H9 (cell line): Measurements from ENCODE around the gene ZNF892. TPM values are rescaled to one million over a fixed set of nuclear protein-coding genes. Genes with fewer than 3 reads are reported as not detected.

Source experiments
- DNase-seq: peaks from one replicate; pipeline ENCODE4 v3.0.0-alpha.2; 2017
- H2AFZ ChIP-seq: one replicate; pipeline ENCODE4 v1.6.1; 2013; ENCODE audit warnings: mild to moderate bottlenecking, low read length, control low read depth, moderate library complexity
- H2AK5ac ChIP-seq: 2 replicates; pipeline ENCODE4 v1.6.1; 2013; ENCODE audit warnings: low read length, control low read depth, mixed read lengths; ENCODE audit not compliant: insufficient read length
- H2BK120ac ChIP-seq: one replicate; pipeline ENCODE4 v1.6.1; 2013; ENCODE audit warnings: low read depth, mild to moderate bottlenecking, low read length, control low read depth, inconsistent platforms; ENCODE audit not compliant: poor library complexity, severe bottlenecking
- H2BK12ac ChIP-seq: 2 replicates; pipeline ENCODE4 v1.6.1; 2013; ENCODE audit warnings: low read length, control low read depth, mixed read lengths, low read depth; ENCODE audit not compliant: insufficient read length
- H2BK15ac ChIP-seq: 2 replicates; pipeline ENCODE4 v1.6.1; 2013; ENCODE audit warnings: low read depth, low read length, control low read depth
- H2BK20ac ChIP-seq: one replicate; pipeline ENCODE4 v1.6.1; 2013; ENCODE audit warnings: low read depth, mild to moderate bottlenecking, low read length, control low read depth, inconsistent platforms; ENCODE audit not compliant: poor library complexity, severe bottlenecking
- H2BK5ac ChIP-seq: 2 replicates; pipeline ENCODE4 v1.6.1; 2013; ENCODE audit warnings: low read length, control low read depth, mixed read lengths; ENCODE audit not compliant: insufficient read length
- H3K14ac ChIP-seq: 2 replicates; pipeline ENCODE4 v1.6.1; 2013; ENCODE audit warnings: low read length, control low read depth; ENCODE audit not compliant: insufficient read depth
- H3K18ac ChIP-seq: 2 replicates; pipeline ENCODE4 v1.6.1; 2013; ENCODE audit warnings: low read depth, mild to moderate bottlenecking, mixed read lengths, low read length, control low read depth; ENCODE audit not compliant: insufficient read length
- H3K23ac ChIP-seq: 2 replicates; pipeline ENCODE4 v1.6.1; 2013; ENCODE audit warnings: low read length, control low read depth, mixed read lengths, low read depth; ENCODE audit not compliant: insufficient read length
- H3K23me2 ChIP-seq: 2 replicates; pipeline ENCODE4 v1.6.1; 2013; ENCODE audit warnings: low read depth, mild to moderate bottlenecking, mixed read lengths, low read length, control low read depth; ENCODE audit not compliant: insufficient read length, poor library complexity, severe bottlenecking
- H3K27ac ChIP-seq: 2 replicates; pipeline ENCODE4 v1.5.1; 2013; ENCODE audit warnings: low read length, control low read depth, mixed read lengths, low read depth; ENCODE audit not compliant: insufficient read length
- H3K27me3 ChIP-seq: 2 replicates; pipeline ENCODE4 v1.6.1; 2013; ENCODE audit warnings: low read length, control low read depth, inconsistent platforms; ENCODE audit not compliant: insufficient read depth
- H3K4ac ChIP-seq: 2 replicates; pipeline ENCODE4 v1.6.1; 2013; ENCODE audit warnings: low read depth, mild to moderate bottlenecking, control low read depth, inconsistent platforms, low read length, moderate library complexity
- H3K4me1 ChIP-seq: 2 replicates; pipeline ENCODE4 v1.6.1; 2013; ENCODE audit warnings: low read length, control low read depth, inconsistent platforms; ENCODE audit not compliant: insufficient read depth
- H3K4me2 ChIP-seq: 2 replicates; pipeline ENCODE4 v1.6.1; 2013; ENCODE audit warnings: low read length, control low read depth, mixed read lengths; ENCODE audit not compliant: insufficient read length, insufficient read depth
- H3K56ac ChIP-seq: 2 replicates; pipeline ENCODE4 v1.6.1; 2013; ENCODE audit warnings: low read depth, mild to moderate bottlenecking, mixed read lengths, low read length, control low read depth; ENCODE audit not compliant: insufficient read length
- H3K79me1 ChIP-seq: 2 replicates; pipeline ENCODE4 v1.6.1; 2013; ENCODE audit warnings: low read depth, mild to moderate bottlenecking, moderate library complexity, low read length, control low read depth, inconsistent platforms; ENCODE audit not compliant: insufficient read depth, poor library complexity, severe bottlenecking
- H3K79me2 ChIP-seq: 2 replicates; pipeline ENCODE4 v1.6.1; 2013; ENCODE audit warnings: low read length, control low read depth, inconsistent platforms; ENCODE audit not compliant: insufficient read depth
- H3K9ac ChIP-seq: 2 replicates; pipeline ENCODE4 v1.6.1; 2013; ENCODE audit warnings: low read length, control low read depth, mixed read lengths; ENCODE audit not compliant: insufficient read length; ENCODE audit errors: extremely low read depth
- H3K9me3 ChIP-seq: one replicate; pipeline ENCODE4 v1.6.1; 2013; ENCODE audit warnings: low read depth, low read length, inconsistent platforms; ENCODE audit not compliant: control insufficient read depth
- H3T11ph ChIP-seq: one replicate; pipeline ENCODE4 v1.6.1; 2013; ENCODE audit warnings: mild to moderate bottlenecking, low read length, control low read depth, inconsistent platforms
- H4K20me1 ChIP-seq: one replicate; pipeline ENCODE4 v1.6.1; 2013; ENCODE audit not compliant: control insufficient read depth, insufficient read length, insufficient read depth
- H4K5ac ChIP-seq: 2 replicates; pipeline ENCODE4 v1.6.1; 2013; ENCODE audit warnings: low read depth, mild to moderate bottlenecking, mixed read lengths, low read length, control low read depth; ENCODE audit not compliant: insufficient read length
- H4K8ac ChIP-seq: replicated peaks from 2 replicates; pipeline ENCODE4 v1.6.1; 2013; ENCODE audit warnings: low read length, control low read depth, mixed read lengths, low read depth; ENCODE audit not compliant: insufficient read length
- H4K91ac ChIP-seq: 2 replicates; pipeline ENCODE4 v1.6.1; 2013; ENCODE audit warnings: low read depth, mild to moderate bottlenecking, moderate library complexity, mixed read lengths, low read length, control low read depth; ENCODE audit not compliant: insufficient read length
- H3K27ac Mint-ChIP-seq, 3 experiments: 2 replicates in 2 of 3; 3 replicates in 1 of 3; pipeline ENCODE4 v1.8.0; 2020 to 2021; ENCODE audit warnings: mixed read lengths in 3 of 3, mild to moderate bottlenecking in 1 of 3, moderate library complexity in 1 of 3
- H3K27me3 Mint-ChIP-seq: 2 replicates; pipeline ENCODE4 v1.8.0; 2021; ENCODE audit warnings: low read depth, mild to moderate bottlenecking, moderate library complexity, mixed read lengths
- H3K36me3 Mint-ChIP-seq, 3 experiments: 2 replicates in 2 of 3; 3 replicates in 1 of 3; pipeline ENCODE4 v1.8.0; 2020 to 2021; ENCODE audit warnings: low read depth in 3 of 3, mixed read lengths in 3 of 3; ENCODE audit not compliant: insufficient read depth in 1 of 3
- H3K4me1 Mint-ChIP-seq, 2 experiments: 2 replicates each; pipeline ENCODE4 v1.8.0; 2020; ENCODE audit warnings: mixed read lengths in 2 of 2
- H3K4me3 Mint-ChIP-seq, 2 experiments: 2 replicates in 1 of 2; 3 replicates in 1 of 2; pipeline ENCODE4 v1.8.0; 2020 to 2021; ENCODE audit warnings: mild to moderate bottlenecking in 2 of 2, mixed read lengths in 2 of 2, moderate library complexity in 1 of 2
- H3K9me3 Mint-ChIP-seq, 2 experiments: 2 replicates in 1 of 2; 3 replicates in 1 of 2; pipeline ENCODE4 v1.8.0; 2020; ENCODE audit warnings: mild to moderate bottlenecking in 2 of 2, mixed read lengths in 2 of 2, moderate library complexity in 1 of 2
- CTCF ChIP-seq: fragments of 200-600 bp; sonication (generic); conservative IDR thresholded peaks from 3 replicates; pipeline ENCODE4 v1.8.0; 2021; ENCODE audit warnings: antibody characterized with exemption, mild to moderate bottlenecking
- WGBS: extraction: QIAGEN DNeasy Blood & Tissue Kit; methylation state at CpG from one replicate; pipeline ENCODE4 v1.1.7; 2013; ENCODE audit warnings: missing lambda C conversion rate, low lambda C conversion rate, mixed read lengths; ENCODE audit not compliant: insufficient read length; ENCODE audit errors: extremely low coverage; 5-methylcytosine and 5-hydroxymethylcytosine counted together
- total RNA-seq: library from RNA; stranded (reverse); gene quantifications from 2 replicates; pipeline ENCODE4 v1.2.1, GENCODE V29; 2021

ZNF892 gene
- total RNA-seq, 1 experiment from 2014 or later, result 13.2 TPM

DNA sequence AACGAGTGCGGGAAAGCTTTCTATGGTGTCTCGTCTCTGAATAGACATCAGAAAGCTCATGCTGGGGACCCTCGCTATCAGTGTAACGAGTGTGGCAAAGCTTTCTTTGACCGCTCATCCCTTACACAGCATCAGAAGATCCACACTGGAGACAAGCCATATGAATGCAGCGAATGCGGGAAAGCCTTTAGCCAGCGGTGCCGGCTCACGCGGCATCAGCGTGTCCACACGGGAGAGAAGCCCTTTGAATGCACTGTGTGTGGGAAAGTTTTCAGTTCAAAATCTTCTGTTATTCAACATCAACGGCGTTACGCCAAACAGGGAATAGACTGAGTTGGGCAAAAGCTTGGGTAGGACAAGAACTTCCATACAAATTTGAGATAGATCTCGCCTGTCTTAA is 25.5 kb upstream of the ZNF892 start:
- H3K27me3 Mint-ChIP-seq, result peaks cover 2% of the 10 kb centered on the region

More for the DNA sequence above, 25.5 kb upstream of the ZNF892 start:
- Histone ChIP-seq H3K23ac (no peak overlapping the region), H2BK12ac (no peak overlapping the region), H2AK5ac (no peak overlapping the region), H2BK20ac (no peak overlapping the region), H3K27ac (no peak overlapping the region), H3K9me3 (no peaks in the 10 kb centered on the region), H3K4me1 (no peaks in the 10 kb centered on the region), H4K20me1 (no peaks in the 10 kb centered on the region), H4K91ac (no peak overlapping the region), H3K9ac (no peak overlapping the region), H3K14ac (no peak overlapping the region), H4K8ac (no peak overlapping the region), H4K5ac (no peak overlapping the region), H2BK5ac (no peak overlapping the region), H3K18ac (no peak overlapping the region), H3K4me2 (no peak overlapping the region), H2BK120ac (no peak overlapping the region), H3K4ac (no peak overlapping the region), H3K27me3 (no peaks in the 10 kb centered on the region), H2BK15ac (no peak overlapping the region), H3K79me2 (no peaks in the 10 kb centered on the region), H3K56ac (no peak overlapping the region), H3K23me2 (no peaks in the 10 kb centered on the region), H3K79me1 (no peaks in the 10 kb centered on the region), H2AFZ (no peak overlapping the region), H3T11ph (no peak overlapping the region)
- WGBS, result no CpG with 5 or more reads among the region's 18 CpGs
- peaks cover 20 to 37% (median 31%) of the 10 kb centered on the region in 3 experiments for H3K36me3 Mint-ChIP-seq
- DNase-seq, result no peak
- H3K27ac Mint-ChIP-seq, result no peak overlapping the region
- H3K4me3 Mint-ChIP-seq, result no peak overlapping the region
- no peak for TF ChIP-seq CTCF
- H3K9me3 Mint-ChIP-seq, result peaks cover 0 to 14% of the 10 kb centered on the region in 2 experiments; a peak in 2 of 5 replicates
- H3K4me1 Mint-ChIP-seq, result no peaks in the 10 kb centered on the region
